ENCODE measurements around the gene MT1E.

GRCh38 chr16:56600398-56600999, 25.1 kb upstream of the MT1E start:
- TF ChIP-seq CTCF (conservative IDR thresholded peaks at IDR 0.05), result peak; percentile 80
- TF ChIP-seq ZFX (IDR thresholded peaks at IDR 0.05), result no peak

Measured in C4-2B (cell line).